Measurements from ENCODE around the gene TNS3.
"Not testable (repeated sequence)": the region's sequence is repeated elsewhere in the genome, so short reads cannot be mapped to it uniquely, and the experiment has no call there.

The TNS3 gene

DNA sequence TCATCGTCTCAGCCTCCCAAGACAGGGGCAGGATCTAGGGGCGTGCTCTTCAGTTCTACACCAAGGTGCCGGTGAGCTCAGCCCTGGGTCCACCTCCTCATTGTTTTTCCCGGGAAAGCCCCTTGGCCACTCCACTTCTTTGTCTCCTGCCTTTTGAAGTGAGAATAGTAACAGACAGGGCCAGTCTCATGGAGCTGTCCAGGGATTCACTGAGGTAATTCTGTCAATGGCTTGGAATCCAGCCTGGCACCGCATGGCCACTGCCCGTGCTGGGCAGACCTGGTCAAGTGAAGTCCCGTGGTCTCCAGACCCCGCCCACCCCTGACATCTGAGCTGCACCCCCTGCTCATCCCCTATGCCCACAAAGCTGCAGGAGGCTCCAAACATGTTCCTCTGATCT lies 138.9 kb downstream of the TNS3 start:
- no peak for DNase-seq

DNA sequence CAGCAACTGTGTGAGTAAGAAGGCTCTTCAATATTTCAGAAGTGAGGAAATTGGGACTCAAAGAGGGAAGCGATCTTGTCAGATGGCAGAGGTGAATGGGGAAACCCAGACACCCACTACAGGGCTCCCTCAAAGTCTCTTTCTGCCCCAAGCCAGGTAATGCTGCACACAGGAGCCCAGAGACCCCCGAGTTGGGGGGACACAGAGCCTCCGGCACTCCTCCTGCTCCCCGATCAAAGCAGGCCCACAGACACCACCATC lies 139.4 kb downstream of the TNS3 start:
- no peak for DNase-seq

- DNase-seq, result no peak
Observed at GRCh38 chr7:47441796-47442604, 139.9 kb downstream of the TNS3 start.

DNA sequence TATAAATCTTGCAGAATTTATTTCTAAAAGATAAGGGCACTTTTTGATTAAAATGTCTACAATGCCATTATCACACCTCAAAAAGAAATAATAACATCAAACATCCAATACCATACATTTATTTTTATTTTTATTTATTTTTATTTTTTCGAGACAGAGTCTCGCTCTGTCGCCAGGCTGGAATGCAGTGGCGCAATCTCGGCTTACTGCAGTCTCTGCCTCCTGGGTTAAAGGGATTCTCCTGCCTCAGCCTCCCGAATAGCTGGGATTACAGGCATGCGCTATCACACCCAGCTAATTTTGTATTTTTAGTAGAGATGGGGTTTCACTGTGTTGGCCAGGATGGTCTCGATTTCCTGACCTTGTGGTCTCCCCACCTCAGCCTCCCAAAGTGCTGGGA lies 140.9 kb downstream of the TNS3 start:
- not testable (repeated sequence) for DNase-seq

GRCh38 chr7:47440320-47440719 lies 141.6 kb downstream of the TNS3 start:
- no peak for DNase-seq

GRCh38 chr7:47439181-47439667 lies 142.7 kb downstream of the TNS3 start:
- no peak for DNase-seq

GRCh38 chr7:47438411-47439029 lies 143.4 kb downstream of the TNS3 start:
- no peak for DNase-seq

DNA sequence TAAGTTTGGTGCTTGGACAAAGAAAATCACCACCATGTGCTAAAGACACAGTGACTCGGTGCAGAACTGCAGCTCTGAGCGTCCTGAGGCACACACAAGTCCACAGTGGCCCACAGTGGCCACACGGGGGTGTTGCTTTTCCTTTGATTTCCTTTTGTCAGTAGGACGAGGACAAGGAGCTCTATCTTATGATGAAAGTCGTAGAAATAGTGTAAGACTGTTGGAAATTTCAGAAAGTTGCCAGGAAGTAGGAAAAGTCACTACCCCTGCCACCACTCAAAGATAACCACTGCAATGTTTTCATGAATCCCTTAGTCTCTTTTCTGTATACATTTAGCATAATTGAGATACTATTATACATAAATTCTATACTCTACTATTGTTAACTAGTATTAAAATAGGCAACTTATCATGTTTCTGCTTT lies 146.0 kb downstream of the TNS3 start:
- DNase-seq, result no peak

DNA sequence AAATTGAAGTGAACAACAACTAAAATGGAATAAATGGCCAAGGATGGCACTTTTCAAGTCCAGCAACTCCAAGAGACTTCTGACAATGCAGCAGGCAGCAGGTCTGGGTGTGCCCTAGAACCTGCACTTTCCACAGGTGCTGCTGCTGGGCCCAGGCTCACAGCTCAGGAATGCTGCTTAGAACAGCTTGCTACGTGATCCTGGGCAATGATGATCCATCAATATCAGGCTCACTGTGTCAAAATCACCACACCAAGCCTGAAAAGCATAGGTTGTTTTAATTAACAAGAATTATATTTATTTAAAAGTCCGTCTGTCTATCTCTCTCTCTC lies 148.4 kb downstream of the TNS3 start:
- DNase-seq, result no peak

DNA sequence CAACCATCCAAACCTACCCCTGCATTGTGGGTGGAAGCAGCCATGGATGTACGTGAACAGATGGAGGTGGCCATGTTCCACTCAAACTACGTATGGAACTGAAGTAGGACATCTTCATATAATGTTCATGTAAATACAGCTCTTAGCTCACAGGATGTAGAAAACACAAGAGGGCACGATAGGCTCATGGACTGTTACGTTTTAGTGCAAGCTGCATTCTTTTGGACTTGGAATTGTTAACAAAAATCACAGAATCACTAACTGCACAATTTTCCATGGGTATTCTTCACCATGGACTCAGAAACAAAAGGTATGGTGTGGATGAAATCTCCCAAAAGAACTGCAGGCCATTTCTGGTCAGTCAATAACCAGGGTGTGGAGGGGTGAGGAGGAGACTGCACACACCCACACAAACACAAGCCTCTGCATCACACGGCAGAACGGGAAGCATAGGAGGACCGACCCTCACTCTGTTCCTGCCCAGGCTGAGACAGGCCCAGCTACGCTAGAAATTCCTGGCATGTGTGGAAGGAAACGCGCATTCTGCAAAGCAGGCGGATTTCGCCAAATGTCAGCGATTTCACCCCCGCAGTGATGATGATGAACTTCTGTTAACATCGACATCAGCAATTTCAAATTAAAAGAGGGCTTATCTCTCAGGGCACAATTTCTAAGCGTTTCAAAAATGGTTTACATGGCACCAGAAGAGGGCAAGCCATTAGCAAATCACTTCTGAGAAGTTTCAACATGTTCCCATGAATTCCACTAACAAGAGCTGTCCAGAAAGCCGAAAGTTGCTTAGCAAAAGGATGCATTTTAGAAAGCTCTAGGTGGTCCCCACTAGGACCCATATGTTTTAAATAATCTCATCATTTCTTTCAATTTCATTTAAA lies 149.0 kb downstream of the TNS3 start:
- no peak for DNase-seq

- DNase-seq, result no peak
Observed at GRCh38 chr7:47430422-47430821, 151.5 kb downstream of the TNS3 start.

GRCh38 chr7:47428768-47429472 lies 153.0 kb downstream of the TNS3 start:
- no peak for DNase-seq

DNA sequence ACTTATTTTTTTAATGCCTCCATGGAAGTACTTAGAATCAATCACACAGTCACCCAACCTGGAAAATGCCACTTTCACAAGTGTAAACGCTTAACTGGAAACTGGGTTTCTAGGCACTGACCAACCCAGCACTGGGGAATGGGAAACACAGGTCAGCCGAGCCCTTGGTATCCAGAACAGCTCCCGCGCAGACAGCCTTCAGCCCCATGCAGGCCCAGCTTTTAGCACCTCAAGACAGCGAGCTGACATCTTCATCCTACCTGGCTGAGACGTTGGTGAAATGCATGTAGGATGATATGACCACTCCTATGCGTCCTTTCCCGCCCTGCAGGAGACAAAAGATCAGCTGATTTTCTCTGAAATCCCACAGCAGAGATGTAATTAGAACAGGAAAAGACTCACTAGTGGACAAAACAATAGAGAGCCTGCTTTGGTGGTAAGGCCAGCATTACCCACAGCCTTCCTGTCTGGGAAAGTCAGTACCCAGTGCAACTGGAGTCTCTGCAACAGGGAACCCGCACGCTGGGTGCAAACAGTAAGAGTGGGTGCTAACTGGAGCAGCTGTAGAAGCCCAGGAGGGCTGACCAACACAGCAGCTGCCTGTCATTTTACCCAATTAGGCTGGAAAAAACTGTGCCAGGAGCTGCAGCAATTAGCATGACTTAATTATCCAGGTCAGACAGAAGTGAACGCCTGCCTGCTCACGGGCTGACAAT lies 153.7 kb downstream of the TNS3 start:
- DNase-seq, result no peak

- DNase-seq, result no peak
Observed at GRCh38 chr7:47427051-47427643, 154.8 kb downstream of the TNS3 start.

DNA sequence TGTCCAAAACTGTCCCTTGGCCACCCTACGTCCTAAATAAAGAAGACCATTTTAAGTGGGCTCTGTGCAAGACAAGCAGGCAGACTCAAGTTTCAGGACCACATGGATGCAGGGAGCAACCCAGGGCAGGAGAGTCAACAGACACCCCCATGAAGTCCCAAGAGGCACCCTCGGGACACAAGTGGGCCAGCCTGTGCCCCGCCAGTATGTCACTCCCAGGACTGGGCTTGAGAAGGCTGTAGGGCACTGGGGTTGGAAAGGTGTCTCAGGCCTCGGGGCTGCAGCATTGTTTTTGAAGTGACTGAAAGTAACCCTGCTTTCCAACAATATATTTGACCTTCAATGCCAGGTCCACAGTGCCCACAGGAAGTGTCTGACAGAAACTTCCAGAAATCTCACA lies 157.4 kb downstream of the TNS3 start:
- DNase-seq, result no peak

- DNase-seq, result no peak
Observed at GRCh38 chr7:47423196-47423595, 158.7 kb downstream of the TNS3 start.

GRCh38 chr7:47422611-47423010 lies 159.3 kb downstream of the TNS3 start:
- DNase-seq, result no peak

GRCh38 chr7:47421456-47421855 lies 160.5 kb downstream of the TNS3 start:
- DNase-seq, result no peak

- DNase-seq, result no peak
Observed at GRCh38 chr7:47420122-47420780, 161.7 kb downstream of the TNS3 start.

DNA sequence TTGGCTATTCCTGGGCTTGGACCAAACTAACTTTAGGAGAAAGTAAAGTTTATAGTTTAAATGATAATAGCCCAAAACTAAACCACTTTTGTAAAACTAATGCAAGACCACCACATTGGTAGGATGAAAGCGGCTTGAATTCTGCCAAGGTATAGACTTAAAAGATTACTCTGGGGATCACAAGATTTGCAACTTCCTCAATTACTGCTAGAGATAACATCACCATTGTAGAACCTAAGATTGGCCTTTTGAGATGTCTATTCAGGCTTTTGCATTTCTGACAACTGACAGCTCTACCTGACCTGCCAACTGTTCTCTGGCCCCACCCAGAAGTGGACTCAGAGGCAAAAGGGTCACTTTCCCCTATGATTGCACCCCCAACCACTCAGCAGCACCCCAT lies 162.4 kb downstream of the TNS3 start:
- no peak for DNase-seq

GRCh38 chr7:47418601-47419309 lies 163.2 kb downstream of the TNS3 start:
- DNase-seq, result no peak
